ENCODE data around the gene CLASP2. TPM values are rescaled to one million over a fixed set of nuclear protein-coding genes. Genes with fewer than 3 reads are reported as not detected.

CLASP2 gene
- total RNA-seq, 6 experiments from 2014 or later, result 32.8 to 37.6 (median 34.8) TPM

- Mint-ChIP-seq H3K4me3 (no peak overlapping the region), H3K9me3 (no peaks in the 10 kb centered on the region; the same call in 1 of the 2 replicates), H3K36me3 (ENCODE audit: low read depth) (peaks cover 16% of the 10 kb centered on the region), H3K4me1 (ENCODE audit: low read depth) (peaks cover 21% of the 10 kb centered on the region), H3K27ac (no peak overlapping the region), H3K27me3 (ENCODE audit: insufficient read depth) (peaks cover 1% of the 10 kb centered on the region; the same call in 1 of the 2 replicates)
- TF ChIP-seq CTCF (IDR thresholded peaks at IDR 0.05), result no peak
- DNase-seq, result no peak
These were observed 49.4 kb downstream of the CLASP2 start for GRCh38 chr3:33668618-33669017.

GRCh38 chr3:33665294-33665693 is 52.8 kb downstream of the CLASP2 start:
- H3K36me3 Mint-ChIP-seq (ENCODE audit: low read depth), result no peaks in the 10 kb centered on the region; the same call in 1 of the 2 replicates
- peaks cover 54% of the 10 kb centered on the region for H3K4me1 Mint-ChIP-seq (ENCODE audit: low read depth)
- TF ChIP-seq CTCF (IDR thresholded peaks at IDR 0.05), result no peak
- H3K9me3 Mint-ChIP-seq, result no peaks in the 10 kb centered on the region
- DNase-seq, result no peak
- H3K27me3 Mint-ChIP-seq (ENCODE audit: insufficient read depth), result no peaks in the 10 kb centered on the region
- no peak overlapping the region for H3K4me3 Mint-ChIP-seq
- H3K27ac Mint-ChIP-seq, result peak overlapping the region; percentile 32; the same call in 1 of the 2 replicates

DNA sequence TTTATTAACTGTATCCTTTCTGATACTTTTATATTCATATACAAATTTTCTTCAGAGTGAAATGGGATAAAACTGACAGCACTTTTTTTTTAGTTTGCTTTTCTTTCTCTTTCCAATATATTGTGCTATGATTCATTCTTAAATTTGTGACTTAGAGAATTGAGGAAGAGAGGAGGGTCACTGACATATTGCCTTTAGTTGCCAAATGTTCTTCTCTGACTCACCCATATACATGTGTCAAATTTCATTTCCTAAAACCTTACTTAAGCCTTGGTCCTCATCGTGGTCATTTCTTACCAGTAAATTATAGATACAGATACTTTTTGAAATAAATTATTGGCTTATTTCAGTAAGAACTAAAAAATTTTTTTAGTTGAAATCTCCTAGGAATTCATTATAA is 53.9 kb downstream of the CLASP2 start:
- H3K4me3 Mint-ChIP-seq, result peak overlapping the region; percentile 78
- no peaks in the 10 kb centered on the region for H3K27me3 Mint-ChIP-seq (ENCODE audit: insufficient read depth)
- H3K9me3 Mint-ChIP-seq, result no peaks in the 10 kb centered on the region
- peaks cover 65% of the 10 kb centered on the region for H3K4me1 Mint-ChIP-seq (ENCODE audit: low read depth)
- H3K36me3 Mint-ChIP-seq (ENCODE audit: low read depth), result no peaks in the 10 kb centered on the region; the same call in 1 of the 2 replicates
- peak overlapping the region; percentile 32 for H3K27ac Mint-ChIP-seq
- no peak for TF ChIP-seq CTCF (IDR thresholded peaks at IDR 0.05)
- DNase-seq, result peak; percentile 66

DNA sequence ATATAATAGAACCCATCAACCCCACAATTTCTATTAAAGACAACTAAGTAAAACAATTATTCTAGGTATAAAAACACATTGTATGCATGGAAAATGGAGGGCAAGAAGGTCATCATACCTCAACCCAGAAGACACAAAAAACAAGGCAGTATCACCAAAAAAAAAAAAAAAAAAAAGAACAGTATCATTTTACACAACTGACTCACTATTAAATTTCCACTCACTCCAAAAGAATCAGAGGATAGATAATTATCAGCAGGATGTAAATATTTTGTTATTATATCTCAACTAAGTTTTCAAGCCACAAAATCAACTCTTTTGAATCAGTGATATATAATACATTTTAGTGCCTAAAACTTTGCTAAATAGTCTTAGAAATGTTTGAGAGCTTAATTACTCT is 55.0 kb downstream of the CLASP2 start:
- no peak for DNase-seq
- no peaks in the 10 kb centered on the region for H3K27me3 Mint-ChIP-seq (ENCODE audit: insufficient read depth)
- TF ChIP-seq CTCF (IDR thresholded peaks at IDR 0.05), result no peak
- H3K36me3 Mint-ChIP-seq (ENCODE audit: low read depth), result no peaks in the 10 kb centered on the region; the same call in 1 of the 2 replicates
- H3K9me3 Mint-ChIP-seq, result no peaks in the 10 kb centered on the region
- peaks cover 76% of the 10 kb centered on the region for H3K4me1 Mint-ChIP-seq (ENCODE audit: low read depth)
- H3K27ac Mint-ChIP-seq, result peak overlapping the region; percentile 59
- peak overlapping the region; percentile 78 for H3K4me3 Mint-ChIP-seq

DNA sequence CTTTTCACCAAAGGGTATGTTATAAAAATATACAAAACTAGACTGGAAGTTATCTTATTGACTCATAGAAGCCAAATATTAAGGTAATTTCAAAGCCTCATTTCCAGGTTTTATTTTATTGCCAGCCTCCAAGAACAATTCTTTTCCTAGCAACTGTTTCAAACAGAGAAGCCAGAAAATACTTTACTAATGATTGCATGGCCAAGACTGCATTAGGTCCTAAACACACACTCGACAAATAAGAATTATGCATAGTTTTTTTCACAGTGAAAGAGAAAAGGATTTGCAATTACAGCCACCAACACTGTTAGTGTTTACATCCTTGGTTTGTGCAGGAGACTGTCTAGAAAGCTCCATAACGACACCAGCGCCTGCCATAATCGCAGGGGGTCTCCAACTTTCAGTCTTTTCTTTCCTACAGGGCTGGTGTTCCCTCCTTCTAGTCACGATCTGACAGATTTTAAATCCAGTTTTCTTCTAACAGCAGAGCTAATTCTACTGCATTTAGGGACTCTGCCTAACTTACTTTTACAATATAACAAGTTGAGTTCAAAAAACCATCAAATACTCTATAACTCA is 58.1 kb downstream of the CLASP2 start:
- Mint-ChIP-seq H3K27ac (peak overlapping the region; percentile 62), H3K36me3 (ENCODE audit: low read depth) (no peaks in the 10 kb centered on the region), H3K9me3 (no peaks in the 10 kb centered on the region), H3K4me3 (peak overlapping the region; percentile 78), H3K4me1 (ENCODE audit: low read depth) (peaks cover 73% of the 10 kb centered on the region), H3K27me3 (ENCODE audit: insufficient read depth) (no peaks in the 10 kb centered on the region)
- no peak for TF ChIP-seq CTCF (IDR thresholded peaks at IDR 0.05)
- peak; percentile 25 for DNase-seq

Measured in HFFc6 (cell line).